DND-41 (cell line): ENCODE data around the gene OPRL1.

Source experiments
- ATAC-seq: fragments of 200-7000 bp; cut with Tn5 transposase; 3 replicates; pipeline ENCODE4 v1.9.1; 2021; ENCODE audit warnings: low read depth; ENCODE audit not compliant: insufficient read depth
- DNase-seq: peaks from one replicate; pipeline ENCODE4 v3.0.0-alpha.2; 2020
- H2AFZ ChIP-seq: 2 replicates; pipeline ENCODE4 v1.6.0; 2012; ENCODE audit warnings: low read depth, low read length
- H3K27ac ChIP-seq: 2 replicates; pipeline ENCODE4 v1.5.1; 2012; ENCODE audit warnings: low read length, inconsistent platforms
- H3K27me3 ChIP-seq: fragments of 200-600 bp; sonication (generic); 2 replicates; pipeline ENCODE4 v1.6.0; 2012; ENCODE audit warnings: low read length, mild to moderate bottlenecking, inconsistent platforms; ENCODE audit not compliant: insufficient read depth, poor library complexity
- H3K36me3 ChIP-seq: 2 replicates; pipeline ENCODE4 v1.5.1; 2012; ENCODE audit warnings: low read length, inconsistent platforms; ENCODE audit not compliant: insufficient read depth
- H3K4me1 ChIP-seq: 2 replicates; pipeline ENCODE4 v1.5.1; 2012; ENCODE audit warnings: mild to moderate bottlenecking, low read length; ENCODE audit not compliant: insufficient read depth
- H3K4me2 ChIP-seq: 2 replicates; pipeline ENCODE4 v1.6.0; 2012; ENCODE audit warnings: mild to moderate bottlenecking, moderate library complexity, low read length, inconsistent platforms; ENCODE audit not compliant: insufficient read depth
- H3K4me3 ChIP-seq, 2 experiments: fragments of 200-600 bp in 1 of 2; shearing (Covaris generic) in 1 of 2; 2 replicates each; pipeline ENCODE4 v1.5.1; 2012 to 2016; ENCODE audit warnings: inconsistent platforms in 2 of 2, low read length in 2 of 2, mild to moderate bottlenecking in 2 of 2, low read depth in 1 of 2, moderate library complexity in 1 of 2
- H3K79me2 ChIP-seq: 2 replicates; pipeline ENCODE4 v1.6.0; 2012; ENCODE audit warnings: low read length, inconsistent platforms; ENCODE audit not compliant: insufficient read depth
- H3K9ac ChIP-seq: 2 replicates; pipeline ENCODE4 v1.6.0; 2012; ENCODE audit warnings: low read depth, mild to moderate bottlenecking, inconsistent platforms, low read length, moderate library complexity
- H3K9me3 ChIP-seq: 2 replicates; pipeline ENCODE4 v1.5.1; 2012; ENCODE audit warnings: low read length, moderate library complexity, mild to moderate bottlenecking, inconsistent platforms; ENCODE audit not compliant: insufficient read depth, severe bottlenecking
- H4K20me1 ChIP-seq: 2 replicates; pipeline ENCODE4 v1.6.0; 2012; ENCODE audit warnings: low read length; ENCODE audit not compliant: insufficient read depth
- EZH2 ChIP-seq: IDR thresholded peaks from 3 replicates; pipeline ENCODE4 v1.6.1; 2012; ENCODE audit warnings: borderline replicate concordance, low read depth, mild to moderate bottlenecking, moderate library complexity, low read length, inconsistent platforms; ENCODE audit not compliant: severe bottlenecking
- TF ChIP-seq, protein P1 (sequence below): IDR thresholded peaks from 2 replicates; pipeline ENCODE4 v1.5.1; 2012; ENCODE audit warnings: borderline replicate concordance, low read length, moderate library complexity, mild to moderate bottlenecking; ENCODE audit not compliant: poor library complexity, severe bottlenecking; ENCODE audit errors: extremely low read depth

OPRL1 gene

DNA sequence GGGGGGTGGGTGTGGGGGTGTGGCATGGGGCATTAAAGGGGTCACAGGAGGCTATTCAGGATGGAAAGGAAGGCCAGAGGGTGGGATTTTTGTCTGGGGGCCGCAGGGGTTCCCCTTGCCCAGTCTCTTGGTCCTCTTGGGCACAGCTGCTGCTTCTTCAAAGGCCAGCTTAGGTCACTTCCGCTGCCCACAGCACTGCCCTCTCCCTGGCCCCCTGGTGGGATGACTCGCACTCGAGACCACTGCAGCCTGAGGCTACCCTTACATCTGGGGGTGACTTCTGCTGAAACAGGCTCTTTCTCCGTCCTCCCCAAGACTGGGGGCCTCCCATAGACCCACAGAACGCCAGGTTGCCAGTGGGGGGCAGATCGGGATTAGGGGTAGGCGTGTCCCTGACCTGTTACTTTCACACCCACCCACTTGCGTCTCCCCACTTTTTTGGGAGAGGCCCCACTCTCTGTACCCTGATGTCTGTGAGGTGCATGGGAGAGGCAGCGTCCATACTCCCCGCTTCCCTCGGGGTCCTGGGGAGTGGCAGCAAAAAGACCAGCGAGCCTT is 3.0 kb downstream of the OPRL1 start:
- Histone ChIP-seq H3K36me3 (no peaks in the 10 kb centered on the region; the same call in 1 of the 2 replicates), H3K4me2 (peak overlapping the region; percentile 99), H3K27me3 (peaks cover 30% of the 10 kb centered on the region), H3K4me1 (peaks cover 41% of the 10 kb centered on the region), H4K20me1 (peaks cover 16% of the 10 kb centered on the region; the same call in 1 of the 2 replicates), H3K9ac (peak overlapping the region; percentile 76), H3K4me3 (peak overlapping the region in 1 of 2 experiments; percentile 75; a peak in 2 of 4 replicates), H3K79me2 (peaks cover 12% of the 10 kb centered on the region), H3K27ac (no peak overlapping the region), H2AFZ (peak overlapping the region; percentile 70; the same call in 1 of the 2 replicates), H3K9me3 (peaks cover 4% of the 10 kb centered on the region)
- TF ChIP-seq, protein P1, sequence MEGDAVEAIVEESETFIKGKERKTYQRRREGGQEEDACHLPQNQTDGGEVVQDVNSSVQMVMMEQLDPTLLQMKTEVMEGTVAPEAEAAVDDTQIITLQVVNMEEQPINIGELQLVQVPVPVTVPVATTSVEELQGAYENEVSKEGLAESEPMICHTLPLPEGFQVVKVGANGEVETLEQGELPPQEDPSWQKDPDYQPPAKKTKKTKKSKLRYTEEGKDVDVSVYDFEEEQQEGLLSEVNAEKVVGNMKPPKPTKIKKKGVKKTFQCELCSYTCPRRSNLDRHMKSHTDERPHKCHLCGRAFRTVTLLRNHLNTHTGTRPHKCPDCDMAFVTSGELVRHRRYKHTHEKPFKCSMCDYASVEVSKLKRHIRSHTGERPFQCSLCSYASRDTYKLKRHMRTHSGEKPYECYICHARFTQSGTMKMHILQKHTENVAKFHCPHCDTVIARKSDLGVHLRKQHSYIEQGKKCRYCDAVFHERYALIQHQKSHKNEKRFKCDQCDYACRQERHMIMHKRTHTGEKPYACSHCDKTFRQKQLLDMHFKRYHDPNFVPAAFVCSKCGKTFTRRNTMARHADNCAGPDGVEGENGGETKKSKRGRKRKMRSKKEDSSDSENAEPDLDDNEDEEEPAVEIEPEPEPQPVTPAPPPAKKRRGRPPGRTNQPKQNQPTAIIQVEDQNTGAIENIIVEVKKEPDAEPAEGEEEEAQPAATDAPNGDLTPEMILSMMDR = no peak
- TF ChIP-seq EZH2 = no peak
- DNase-seq (no peak), ATAC-seq (no peak)

- no peaks in the 10 kb centered on the region for H3K36me3 ChIP-seq
- H3K4me3 ChIP-seq = peak overlapping the region; percentile 37 to 75; a peak in 3 of 4 replicates
- no peak overlapping the region; the same call in 1 of the 2 replicates for H3K27ac ChIP-seq
- H4K20me1 ChIP-seq = 0 out of 2 replicates have a peak, but pooled peaks cover 12% of the 10 kb centered on the region
- peaks cover 8% of the 10 kb centered on the region for H3K79me2 ChIP-seq
- TF ChIP-seq EZH2 = no peak
- TF ChIP-seq, protein P1 = peak; percentile 77
- H2AFZ ChIP-seq = peak overlapping the region; percentile 98
- H3K9me3 ChIP-seq = peaks cover 4% of the 10 kb centered on the region
- ATAC-seq (peak; percentile 76), DNase-seq (peak; percentile 84)
- H3K27me3 ChIP-seq = peaks cover 31% of the 10 kb centered on the region
- H3K4me1 ChIP-seq = peaks cover 36% of the 10 kb centered on the region
- peak overlapping the region; percentile 99 for H3K4me2 ChIP-seq
- H3K9ac ChIP-seq = peak overlapping the region; percentile 76
Measured at GRCh38 chr20:64083378-64083803, 3.5 kb downstream of the OPRL1 start.

DNA sequence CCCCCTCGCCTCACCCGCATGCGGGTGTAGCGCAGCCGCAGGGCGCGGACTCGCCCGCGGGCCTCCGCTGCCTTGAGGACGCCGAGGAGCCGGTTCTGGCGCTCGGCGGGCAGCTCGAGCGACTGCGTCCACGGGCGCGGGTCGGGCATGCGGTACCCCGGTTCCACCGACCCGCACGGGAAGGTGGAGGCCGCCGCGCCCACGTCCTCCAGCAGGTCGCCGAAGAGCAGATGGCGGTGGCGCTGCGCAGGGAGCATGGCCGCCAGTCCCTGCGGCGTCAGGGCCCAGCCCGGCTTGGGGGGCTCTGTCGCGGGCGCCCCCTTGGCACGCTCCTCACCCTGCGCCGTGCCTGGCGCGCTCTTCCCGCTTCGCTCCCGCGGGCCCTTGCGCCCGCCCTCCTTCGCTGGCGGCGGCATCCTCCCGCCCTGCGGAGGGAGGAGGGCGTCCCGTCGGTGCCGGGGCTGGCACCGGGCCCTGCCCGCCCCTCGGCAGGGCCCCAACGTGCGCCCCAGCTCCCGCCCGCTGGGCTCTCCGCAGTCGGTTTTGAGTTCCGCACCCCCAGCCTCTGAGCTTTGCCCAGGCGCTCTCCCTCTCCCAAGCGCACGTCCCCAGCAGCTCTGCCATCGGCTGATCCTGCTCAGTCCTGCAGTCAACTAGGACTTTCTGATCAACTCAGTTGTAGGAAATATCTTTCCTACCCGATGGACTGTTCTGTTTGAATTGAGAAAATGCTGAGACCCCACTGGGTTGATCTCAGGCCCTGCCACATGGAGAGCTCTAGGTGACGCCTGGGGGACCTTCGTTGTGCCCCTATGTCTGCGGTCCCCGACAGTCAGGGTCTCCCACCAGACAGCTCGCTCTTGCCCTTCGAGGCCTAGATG is 4.2 kb downstream of the OPRL1 start, which contains the start of gene LKAAEAR1:
LKAAEAR1 (minus strand) TSS at position 595 of the 881 bp plus-strand sequence; CDS start at position 416, 179 bp downstream.
- TF ChIP-seq EZH2 = peak; percentile 64
- TF ChIP-seq, protein P1 = peak; percentile 3
- H3K79me2 ChIP-seq = peaks cover 2% of the 10 kb centered on the region; the same call in 1 of the 2 replicates
- peak within 1 kb of the TSS; percentile 99 for H3K4me2 ChIP-seq
- H3K9me3 ChIP-seq = peaks cover 4% of the 10 kb centered on the region
- H3K36me3 ChIP-seq = no peaks in the 10 kb centered on the region
- H3K27me3 ChIP-seq = peaks cover 36% of the 10 kb centered on the region
- DNase-seq (no peak), ATAC-seq (peak; percentile 38)
- peaks cover 29% of the 10 kb centered on the region for H3K4me1 ChIP-seq
- peak within 1 kb of the TSS; percentile 53 for H3K27ac ChIP-seq
- peak within 1 kb of the TSS; percentile 98 for H2AFZ ChIP-seq
- peak within 1 kb of the TSS; percentile 37 to 75; a peak in 3 of 4 replicates for H3K4me3 ChIP-seq
- H4K20me1 ChIP-seq = 0 out of 2 replicates have a peak, but pooled peaks cover 12% of the 10 kb centered on the region
- H3K9ac ChIP-seq = peak within 1 kb of the TSS; percentile 76
